22Rv1 (cell line): ENCODE measurements around the gene PARP16.

ENCODE experiments used
- H3K27ac ChIP-seq: fragments of 450-650 bp; 2 replicates; pipeline ENCODE4 v1.5.1; 2017
- ZFX ChIP-seq: fragments of 450-650 bp; IDR thresholded peaks from 2 replicates; pipeline ENCODE4 v1.6.1; 2017; ENCODE audit warnings: antibody characterized with exemption, borderline replicate concordance
- TF ChIP-seq, protein P1 (sequence below): fragments of 450-650 bp; IDR thresholded peaks from 2 replicates; pipeline ENCODE4 v1.5.1; 2017; ENCODE audit warnings: mild to moderate bottlenecking

PARP16 gene

GRCh38 chr15:65215496-65215895 lies 71.2 kb downstream of the PARP16 start:
- no peak for TF ChIP-seq ZFX
- TF ChIP-seq, protein P1, sequence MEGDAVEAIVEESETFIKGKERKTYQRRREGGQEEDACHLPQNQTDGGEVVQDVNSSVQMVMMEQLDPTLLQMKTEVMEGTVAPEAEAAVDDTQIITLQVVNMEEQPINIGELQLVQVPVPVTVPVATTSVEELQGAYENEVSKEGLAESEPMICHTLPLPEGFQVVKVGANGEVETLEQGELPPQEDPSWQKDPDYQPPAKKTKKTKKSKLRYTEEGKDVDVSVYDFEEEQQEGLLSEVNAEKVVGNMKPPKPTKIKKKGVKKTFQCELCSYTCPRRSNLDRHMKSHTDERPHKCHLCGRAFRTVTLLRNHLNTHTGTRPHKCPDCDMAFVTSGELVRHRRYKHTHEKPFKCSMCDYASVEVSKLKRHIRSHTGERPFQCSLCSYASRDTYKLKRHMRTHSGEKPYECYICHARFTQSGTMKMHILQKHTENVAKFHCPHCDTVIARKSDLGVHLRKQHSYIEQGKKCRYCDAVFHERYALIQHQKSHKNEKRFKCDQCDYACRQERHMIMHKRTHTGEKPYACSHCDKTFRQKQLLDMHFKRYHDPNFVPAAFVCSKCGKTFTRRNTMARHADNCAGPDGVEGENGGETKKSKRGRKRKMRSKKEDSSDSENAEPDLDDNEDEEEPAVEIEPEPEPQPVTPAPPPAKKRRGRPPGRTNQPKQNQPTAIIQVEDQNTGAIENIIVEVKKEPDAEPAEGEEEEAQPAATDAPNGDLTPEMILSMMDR: no peak
- no peak overlapping the region for H3K27ac ChIP-seq

DNA sequence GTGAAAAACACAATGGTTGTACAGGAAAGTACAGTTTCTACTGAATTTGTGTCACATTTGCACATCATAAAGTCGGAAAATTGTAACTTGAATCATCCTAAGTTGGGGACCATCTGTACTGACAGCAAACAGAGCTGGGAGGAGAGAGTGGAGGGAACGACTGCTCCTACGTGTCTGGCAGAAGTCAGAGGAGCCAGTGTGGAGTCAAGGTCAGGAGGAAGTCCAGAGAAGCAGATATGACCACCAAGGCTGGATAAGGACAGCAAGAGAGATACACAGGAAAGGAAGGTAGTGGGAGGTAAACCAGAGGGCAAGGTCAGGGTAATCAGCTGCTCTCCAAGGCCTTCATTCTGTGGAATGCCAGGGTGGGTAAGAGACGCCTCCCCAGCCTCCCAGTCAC lies 72.7 kb downstream of the PARP16 start:
- no peak overlapping the region for H3K27ac ChIP-seq
- no peak for TF ChIP-seq ZFX
- TF ChIP-seq, protein P1: no peak

DNA sequence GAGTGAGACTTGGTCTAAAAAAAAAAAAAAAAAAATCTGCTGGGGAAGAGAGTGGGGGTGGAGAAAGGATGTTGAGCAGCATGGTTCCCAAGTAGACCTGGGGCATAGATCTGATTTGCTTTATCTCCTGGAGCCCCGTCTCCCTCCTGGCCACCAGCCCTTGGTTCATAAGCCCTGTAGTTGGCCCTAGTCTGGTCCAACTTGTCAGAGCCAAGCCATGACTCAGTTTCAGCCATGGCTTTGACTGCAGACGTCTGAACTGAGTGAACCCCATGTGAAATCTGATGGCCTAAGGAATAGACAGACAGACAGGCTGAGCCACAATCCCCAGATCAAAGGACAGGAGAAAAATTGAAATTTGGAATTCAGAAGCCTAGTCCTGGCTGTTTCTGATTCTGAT lies 73.4 kb downstream of the PARP16 start:
- no peak for TF ChIP-seq ZFX
- TF ChIP-seq, protein P1: no peak

DNA sequence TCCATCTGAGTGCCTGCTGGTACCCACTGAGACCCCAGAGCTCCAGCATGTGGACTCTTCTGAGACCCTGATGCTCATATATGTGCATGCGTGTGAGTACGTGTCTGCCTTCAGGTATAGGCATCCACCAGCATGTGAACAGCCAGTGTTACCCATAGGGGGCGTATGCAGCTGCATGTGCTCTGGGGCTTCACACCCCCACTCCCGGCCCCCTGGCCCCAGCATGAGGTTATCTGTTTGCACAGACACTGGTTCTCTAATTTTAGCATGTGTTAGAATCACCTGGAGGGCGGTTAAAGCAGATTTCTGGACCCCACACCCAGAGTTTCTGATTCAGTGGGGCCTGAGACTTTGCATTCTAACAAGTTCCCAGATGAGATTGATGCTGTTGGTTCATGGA lies 74.6 kb downstream of the PARP16 start:
- no peak for TF ChIP-seq ZFX
- TF ChIP-seq, protein P1: peak; percentile 73
- H3K27ac ChIP-seq: no peak overlapping the region

More for the DNA sequence above, 73.4 kb downstream of the PARP16 start:
- H3K27ac ChIP-seq: no peak overlapping the region

GRCh38 chr15:65211482-65211982 lies 75.2 kb downstream of the PARP16 start:
- TF ChIP-seq, protein P1: no peak
- TF ChIP-seq ZFX: no peak
- no peak overlapping the region for H3K27ac ChIP-seq

- no peak within 1 kb of the TSS for H3K27ac ChIP-seq
- TF ChIP-seq ZFX: no peak
- TF ChIP-seq, protein P1: no peak
Measured at GRCh38 chr15:65210770-65211481, 75.8 kb downstream of the PARP16 start, which contains the start of gene CILP. TSS of gene CILP (minus strand) at chr15:65211473. CDS start at chr15:65209755, 1,718 bp downstream.

DNA sequence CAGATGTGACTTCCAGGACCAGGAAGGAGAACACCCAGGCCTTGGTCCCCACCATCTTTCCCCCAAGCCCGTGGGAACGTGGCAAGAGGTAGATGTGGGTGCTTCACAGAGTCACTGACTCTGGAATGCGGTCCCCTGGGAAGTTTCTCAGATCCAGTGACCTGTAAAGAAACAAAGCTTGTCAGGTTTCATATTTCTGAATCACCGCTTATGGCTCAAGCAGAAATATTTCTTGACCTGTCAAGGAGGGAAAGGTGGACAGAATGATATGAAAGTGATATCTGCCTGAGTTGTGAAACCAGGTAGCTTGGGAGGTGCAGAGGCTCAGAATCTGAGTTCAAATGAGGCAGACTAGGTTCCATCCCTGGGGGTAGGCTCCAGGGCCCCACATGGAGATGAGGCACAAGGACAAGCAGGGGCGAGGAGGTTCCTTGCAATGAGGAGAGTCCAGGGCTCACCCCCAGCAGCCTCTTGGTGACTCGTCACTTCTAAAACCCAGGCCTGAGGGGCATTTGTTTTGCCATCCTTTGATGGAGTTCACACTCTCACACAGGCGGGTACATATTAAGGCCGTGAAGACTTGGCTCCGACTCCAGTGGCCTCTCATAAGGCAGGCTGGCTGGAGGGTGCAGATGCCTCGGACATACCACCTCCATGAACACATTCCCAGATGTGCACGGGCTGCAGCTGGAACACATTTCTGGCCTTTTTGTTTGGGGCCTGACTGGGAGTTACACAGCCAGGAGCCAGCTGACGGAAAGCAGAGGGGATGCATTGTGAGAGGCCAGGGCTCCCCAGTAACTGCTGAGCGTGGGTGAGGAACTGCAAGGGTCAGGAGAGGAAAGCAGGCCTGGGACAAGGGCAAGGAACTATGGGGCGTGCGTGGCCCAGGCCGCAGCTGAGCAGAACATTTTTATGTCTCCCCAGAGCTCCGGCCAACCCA lies 76.7 kb downstream of the PARP16 start:
- H3K27ac ChIP-seq: no peak overlapping the region
- no peak for TF ChIP-seq ZFX
- TF ChIP-seq, protein P1: no peak
